PC-9 (cell line): ENCODE measurements around the gene GABPB1. TPM values are rescaled to one million over a fixed set of nuclear protein-coding genes. Genes with fewer than 3 reads are reported as not detected.

ENCODE experiments used
- BruUV-seq: library from RNA; stranded (reverse); fragments of 400-500 nt; replicated peaks from 2 replicates; lab custom pipeline; 2021; lab: Mats Ljungman, UMichigan
- CTCF ChIA-PET: fragments of 300-600 bp; sonication (Branson Sonifier 250); formaldehyde crosslinking; loops from one replicate; lab custom pipeline; 2022; ENCODE audit warnings: antibody characterized with exemption; lab: Charles Lee
- POLR2A ChIA-PET: fragments of 300-600 bp; sonication (Branson Sonifier 250); formaldehyde crosslinking; loops from one replicate; lab custom pipeline; 2022; ENCODE audit warnings: antibody characterized with exemption; ENCODE audit not compliant: unreplicated experiment; lab: Charles Lee
- DNase-seq, 2 experiments: peaks; one replicate each; pipeline versions ENCODE4 v3.0.0 to v3.0.0-alpha.2; 2015 to 2022; ENCODE audit warnings: mixed read lengths in 1 of 2
- H2AFZ ChIP-seq: fragments of 200-600 bp; sonication (generic); 2 replicates; pipeline ENCODE4 v1.8.1; 2017; ENCODE audit warnings: antibody characterized with exemption
- H3F3A ChIP-seq: fragments of 200-600 bp; sonication (generic); 2 replicates; pipeline ENCODE4 v1.8.1; 2017; ENCODE audit warnings: antibody characterized with exemption, mild to moderate bottlenecking, low read depth; ENCODE audit not compliant: insufficient read depth
- H3K27ac ChIP-seq: fragments of 200-600 bp; sonication (generic); 2 replicates; pipeline ENCODE4 v1.6.1; 2016; ENCODE audit warnings: mixed run types
- H3K27me3 ChIP-seq: fragments of 200-600 bp; sonication (generic); 2 replicates; pipeline ENCODE4 v1.6.1; 2016; ENCODE audit warnings: low read depth, mixed run types; ENCODE audit not compliant: insufficient read depth
- H3K36me3 ChIP-seq: fragments of 200-600 bp; sonication (generic); 2 replicates; pipeline ENCODE4 v1.6.1; 2016; ENCODE audit warnings: low read depth, mixed run types
- H3K4me1 ChIP-seq: fragments of 200-600 bp; sonication (generic); replicated peaks from 2 replicates; pipeline ENCODE4 v1.6.1; 2016; ENCODE audit warnings: mixed run types; ENCODE audit not compliant: insufficient read depth
- H3K4me2 ChIP-seq: fragments of 200-600 bp; sonication (generic); 2 replicates; pipeline ENCODE4 v1.6.1; 2017; ENCODE audit warnings: mixed run types
- H3K4me3 ChIP-seq: fragments of 200-600 bp; sonication (generic); 2 replicates; pipeline ENCODE4 v1.6.1; 2016; ENCODE audit warnings: mixed run types
- H3K79me2 ChIP-seq: fragments of 200-600 bp; sonication (generic); 2 replicates; pipeline ENCODE4 v1.6.1; 2017; ENCODE audit warnings: low read depth, mixed run types
- H3K9me2 ChIP-seq: fragments of 200-600 bp; sonication (generic); 2 replicates; pipeline ENCODE4 v1.8.1; 2017; ENCODE audit warnings: mild to moderate bottlenecking; ENCODE audit not compliant: insufficient read depth
- H3K9me3 ChIP-seq: fragments of 200-600 bp; sonication (generic); 2 replicates; pipeline ENCODE4 v1.8.1; 2016; ENCODE audit warnings: low read depth; ENCODE audit not compliant: insufficient read depth
- H4K20me1 ChIP-seq: fragments of 200-600 bp; sonication (generic); 2 replicates; pipeline ENCODE4 v1.8.1; 2017; ENCODE audit not compliant: insufficient read depth
- EZH2 ChIP-seq: fragments of 200-600 bp; sonication (generic); IDR thresholded peaks from 2 replicates; pipeline ENCODE4 v1.8.0; 2017; ENCODE audit warnings: antibody characterized with exemption, low read depth
- intact Hi-C: fragments of 100-400 bp; cut with micrococcal nuclease; formaldehyde crosslinking; loops from one replicate; pipeline ENCODE4 v1.10.0; 2022; ENCODE audit not compliant: unreplicated experiment
- total RNA-seq: library from RNA; stranded (reverse); gene quantifications from 2 replicates; pipeline ENCODE4 v1.2.3, GENCODE V29; 2021
- TF ChIP-seq, protein P1 (sequence below): fragments of 200-600 bp; sonication (generic); conservative IDR thresholded peaks from 2 replicates; pipeline ENCODE4 v1.6.1; 2017; ENCODE audit warnings: mixed run types, antibody characterized with exemption, mild to moderate bottlenecking, moderate library complexity

Gene GABPB1
- total RNA-seq, 1 experiment from 2014 or later, result 21.7 TPM

GRCh38 chr15:50330921-50331320 is 24.1 kb downstream of the GABPB1 start:
- ChIA-PET CTCF (no interaction called here), POLR2A (no interaction called here)
- H3K4me3 ChIP-seq, result no peak overlapping the region
- H3K9me3 ChIP-seq, result no peaks in the 10 kb centered on the region
- no peaks in the 10 kb centered on the region for H3K36me3 ChIP-seq
- H3K4me2 ChIP-seq, result no peak overlapping the region
- H3K9me2 ChIP-seq, result no peaks in the 10 kb centered on the region
- intact Hi-C loops, result no loop called here
- no peaks in the 10 kb centered on the region for H4K20me1 ChIP-seq
- BruUV-seq, result no TSS peak
- no peaks in the 10 kb centered on the region for H3K79me2 ChIP-seq
- H3K4me1 ChIP-seq, result no peaks in the 10 kb centered on the region
- no peak for DNase-seq
- no peak overlapping the region for H3K27ac ChIP-seq
- H3F3A ChIP-seq, result no peaks in the 10 kb centered on the region
- H2AFZ ChIP-seq, result no peak overlapping the region
- no peaks in the 10 kb centered on the region for H3K27me3 ChIP-seq
- TF ChIP-seq, protein P1, sequence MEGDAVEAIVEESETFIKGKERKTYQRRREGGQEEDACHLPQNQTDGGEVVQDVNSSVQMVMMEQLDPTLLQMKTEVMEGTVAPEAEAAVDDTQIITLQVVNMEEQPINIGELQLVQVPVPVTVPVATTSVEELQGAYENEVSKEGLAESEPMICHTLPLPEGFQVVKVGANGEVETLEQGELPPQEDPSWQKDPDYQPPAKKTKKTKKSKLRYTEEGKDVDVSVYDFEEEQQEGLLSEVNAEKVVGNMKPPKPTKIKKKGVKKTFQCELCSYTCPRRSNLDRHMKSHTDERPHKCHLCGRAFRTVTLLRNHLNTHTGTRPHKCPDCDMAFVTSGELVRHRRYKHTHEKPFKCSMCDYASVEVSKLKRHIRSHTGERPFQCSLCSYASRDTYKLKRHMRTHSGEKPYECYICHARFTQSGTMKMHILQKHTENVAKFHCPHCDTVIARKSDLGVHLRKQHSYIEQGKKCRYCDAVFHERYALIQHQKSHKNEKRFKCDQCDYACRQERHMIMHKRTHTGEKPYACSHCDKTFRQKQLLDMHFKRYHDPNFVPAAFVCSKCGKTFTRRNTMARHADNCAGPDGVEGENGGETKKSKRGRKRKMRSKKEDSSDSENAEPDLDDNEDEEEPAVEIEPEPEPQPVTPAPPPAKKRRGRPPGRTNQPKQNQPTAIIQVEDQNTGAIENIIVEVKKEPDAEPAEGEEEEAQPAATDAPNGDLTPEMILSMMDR, result no peak

- no peak overlapping the region for H3K4me2 ChIP-seq
- DNase-seq, result no peak
- BruUV-seq, result no TSS peak
- no peaks in the 10 kb centered on the region for H3K36me3 ChIP-seq
- H3K27me3 ChIP-seq, result no peaks in the 10 kb centered on the region
- H4K20me1 ChIP-seq, result no peaks in the 10 kb centered on the region
- H3K79me2 ChIP-seq, result 0 out of 2 replicates have a peak, but pooled peaks cover 3% of the 10 kb centered on the region
- H3K9me2 ChIP-seq, result no peaks in the 10 kb centered on the region
- H3K9me3 ChIP-seq, result no peaks in the 10 kb centered on the region
- ChIA-PET POLR2A (no interaction called here), CTCF (no interaction called here)
- no peak overlapping the region for H3K4me3 ChIP-seq
- TF ChIP-seq, protein P1, result no peak
- TF ChIP-seq EZH2, result no peak
- H2AFZ ChIP-seq, result no peak overlapping the region
- no peaks in the 10 kb centered on the region for H3K4me1 ChIP-seq
- no peak overlapping the region for H3K27ac ChIP-seq
- intact Hi-C loops, result no loop called here
- no peaks in the 10 kb centered on the region for H3F3A ChIP-seq
Observed at GRCh38 chr15:50328116-50328515, 26.9 kb downstream of the GABPB1 start.

- peaks cover 3% of the 10 kb centered on the region; the same call in 1 of the 2 replicates for H3F3A ChIP-seq
- H3K9me2 ChIP-seq, result no peaks in the 10 kb centered on the region
- intact Hi-C loops, result no loop called here
- H4K20me1 ChIP-seq, result no peaks in the 10 kb centered on the region
- no TSS peak for BruUV-seq
- no peak for DNase-seq
- no peaks in the 10 kb centered on the region for H3K36me3 ChIP-seq
- no peaks in the 10 kb centered on the region for H3K4me1 ChIP-seq
- 0 out of 2 replicates have a peak, but pooled peaks cover 3% of the 10 kb centered on the region for H3K79me2 ChIP-seq
- no peak overlapping the region for H3K27ac ChIP-seq
- H3K27me3 ChIP-seq, result no peaks in the 10 kb centered on the region
- ChIA-PET CTCF (no interaction called here), POLR2A (no interaction called here)
- no peaks in the 10 kb centered on the region for H3K9me3 ChIP-seq
- no peak overlapping the region for H3K4me3 ChIP-seq
- TF ChIP-seq, protein P1, result no peak
- TF ChIP-seq EZH2, result no peak
- no peak overlapping the region for H3K4me2 ChIP-seq
- H2AFZ ChIP-seq, result no peak overlapping the region
Observed at GRCh38 chr15:50321680-50322210, 33.3 kb downstream of the GABPB1 start.
